CD4-positive, alpha-beta T cell treated with Interleukin-6 for 4 hours (primary cell): ENCODE data around the gene KCNJ4.
A peak's percentile ranks its signal among the peaks of the same experiment; 100 is the strongest.
"Not testable (repeated sequence)": the region's sequence is repeated elsewhere in the genome, so short reads cannot be mapped to it uniquely, and the experiment has no call there.

ENCODE experiments used
- DNase-seq: peaks from one replicate; pipeline ENCODE4 v3.0.0-alpha.2; 2020; ENCODE audit warnings: mixed read lengths

Gene KCNJ4

DNA sequence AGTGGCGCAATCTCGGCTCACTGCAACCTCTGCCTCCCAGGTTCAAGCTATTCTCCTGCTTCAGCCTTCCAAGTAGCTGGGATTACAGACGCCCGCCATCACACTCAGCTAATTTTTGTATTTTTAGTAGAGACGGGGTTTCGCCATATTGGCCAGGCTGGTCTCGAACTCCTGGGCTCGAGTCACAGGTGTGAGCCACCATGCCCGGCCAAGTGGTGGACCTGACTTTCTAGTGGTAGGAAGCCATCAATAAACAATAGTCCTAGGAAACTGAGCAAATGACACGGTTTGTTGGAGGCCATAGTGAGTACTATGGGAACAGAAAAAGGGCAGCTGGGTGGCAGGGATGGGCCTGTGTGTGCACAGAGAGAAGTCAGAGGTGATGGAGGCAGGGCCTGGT, 15.2 kb upstream of the KCNJ4 start:
- DNase-seq: not testable (repeated sequence)

DNA sequence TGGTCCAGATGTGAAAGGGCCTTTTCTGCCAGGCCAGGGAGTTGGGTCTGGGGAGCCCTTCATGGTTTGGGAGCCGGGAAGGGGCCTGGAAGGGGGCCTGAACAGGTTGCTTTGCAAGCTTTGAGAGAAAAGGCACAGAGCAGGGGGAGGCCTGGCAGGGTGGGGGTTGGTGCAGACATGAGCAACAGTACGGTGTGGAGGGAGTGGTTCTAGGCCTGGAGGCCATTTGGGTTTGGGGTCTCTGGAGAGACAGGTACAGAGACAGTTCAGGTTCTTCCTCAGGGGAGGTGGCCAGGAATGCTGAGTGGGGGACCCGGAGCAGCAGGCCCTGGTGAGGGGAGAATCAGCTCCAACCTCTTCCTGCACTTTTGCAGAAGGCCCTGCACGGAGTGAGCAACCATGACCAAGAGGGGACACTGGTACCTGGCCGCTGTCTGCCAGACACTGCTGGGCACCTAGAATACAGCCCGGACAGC, 14.3 kb upstream of the KCNJ4 start:
- no peak for DNase-seq

DNA sequence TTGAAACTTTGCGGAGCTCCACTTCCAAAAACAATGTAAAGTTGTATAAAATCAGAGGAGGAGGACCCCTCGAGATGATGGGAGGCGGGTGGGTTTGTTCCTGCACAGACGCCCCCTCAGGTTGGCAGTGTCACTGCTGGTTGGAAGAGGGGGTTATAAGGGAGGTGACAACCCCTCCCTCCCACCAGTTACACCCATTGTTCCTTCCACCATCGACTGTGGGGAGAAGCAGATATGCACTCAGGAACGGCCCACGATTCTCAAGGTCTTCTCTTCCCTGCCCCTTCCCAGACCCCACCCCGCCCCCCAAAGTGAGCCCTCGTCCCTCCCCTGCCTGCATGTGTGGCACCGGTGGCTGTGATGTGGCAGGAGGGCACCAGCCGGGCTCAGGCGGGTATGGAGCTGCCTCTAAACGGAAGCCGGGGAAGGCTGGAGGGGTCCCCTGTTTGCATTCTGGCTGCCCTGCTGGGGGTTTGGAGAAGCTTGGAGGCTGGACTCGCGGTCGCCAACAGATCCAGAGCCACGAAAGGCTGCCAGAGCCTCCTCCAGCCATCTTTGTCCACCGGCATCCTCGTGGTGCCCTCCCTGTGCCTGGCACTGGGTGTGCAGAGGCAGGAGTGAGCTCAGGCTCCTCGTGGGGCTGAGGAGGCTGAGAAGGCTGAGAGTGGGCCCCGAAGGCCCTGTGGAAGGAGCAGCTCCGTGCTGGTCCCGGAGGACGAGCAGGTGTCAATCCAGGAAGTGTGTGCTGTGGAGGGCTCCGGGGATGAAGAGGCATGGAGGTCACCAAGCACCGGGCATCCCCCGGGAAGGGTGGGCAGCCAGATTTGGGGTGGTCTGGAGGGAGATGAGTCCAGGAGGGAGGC, 13.7 kb upstream of the KCNJ4 start:
- DNase-seq: no peak

DNA sequence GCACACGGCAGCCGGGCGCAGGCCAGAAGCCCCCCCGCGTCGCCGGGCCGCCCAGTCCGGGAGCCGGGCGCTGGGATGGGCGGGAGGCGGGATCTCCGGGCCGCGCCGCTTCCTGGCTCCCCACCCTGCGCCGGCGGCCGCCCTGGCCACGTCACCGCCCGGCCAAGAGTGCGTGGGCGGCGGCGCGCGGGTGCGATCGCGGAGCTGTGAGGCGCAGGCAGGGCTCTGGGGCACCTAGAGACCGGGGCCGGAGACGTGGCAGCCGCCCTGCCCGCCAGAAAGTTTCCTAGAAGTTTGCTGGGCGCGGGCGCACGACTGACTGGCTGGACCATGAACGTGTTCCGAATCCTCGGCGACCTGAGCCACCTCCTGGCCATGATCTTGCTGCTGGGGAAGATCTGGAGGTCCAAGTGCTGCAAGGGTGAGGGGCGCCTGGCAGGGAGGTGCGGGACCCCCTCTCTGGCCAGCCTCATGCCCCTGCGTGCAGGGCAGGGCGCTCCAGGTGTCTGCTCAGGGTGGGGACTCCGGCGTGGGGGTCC, 13.0 kb upstream of the KCNJ4 start, which contains the start of gene KDELR3:
TSS of gene KDELR3 (plus strand) at position 193 of the 539 bp plus-strand sequence. CDS start at position 331, 138 bp downstream.
- DNase-seq: peak; percentile 59

DNA sequence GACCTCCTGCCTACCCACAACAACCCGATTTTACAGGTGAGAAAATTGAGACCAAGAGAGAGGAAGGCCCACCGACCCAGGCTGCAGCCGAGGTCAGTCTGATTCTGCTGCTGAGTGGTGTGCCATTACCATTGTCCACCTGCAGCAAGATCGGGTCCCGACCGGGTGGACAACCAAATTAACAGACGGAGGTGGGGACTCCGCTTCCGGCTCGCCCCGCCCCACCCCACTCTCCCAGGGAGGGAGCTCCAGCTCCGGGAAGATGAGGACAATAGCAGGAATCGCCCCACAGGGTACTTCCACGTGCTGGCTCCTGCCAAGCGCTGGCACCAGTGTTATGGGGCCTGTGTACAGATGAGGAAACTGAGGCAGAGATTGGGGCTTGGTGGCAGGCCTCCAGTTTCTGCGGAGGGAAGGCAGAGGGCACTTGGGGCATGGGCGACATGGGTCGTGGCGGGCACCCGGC, 12.5 kb upstream of the KCNJ4 start:
- DNase-seq: no peak

DNA sequence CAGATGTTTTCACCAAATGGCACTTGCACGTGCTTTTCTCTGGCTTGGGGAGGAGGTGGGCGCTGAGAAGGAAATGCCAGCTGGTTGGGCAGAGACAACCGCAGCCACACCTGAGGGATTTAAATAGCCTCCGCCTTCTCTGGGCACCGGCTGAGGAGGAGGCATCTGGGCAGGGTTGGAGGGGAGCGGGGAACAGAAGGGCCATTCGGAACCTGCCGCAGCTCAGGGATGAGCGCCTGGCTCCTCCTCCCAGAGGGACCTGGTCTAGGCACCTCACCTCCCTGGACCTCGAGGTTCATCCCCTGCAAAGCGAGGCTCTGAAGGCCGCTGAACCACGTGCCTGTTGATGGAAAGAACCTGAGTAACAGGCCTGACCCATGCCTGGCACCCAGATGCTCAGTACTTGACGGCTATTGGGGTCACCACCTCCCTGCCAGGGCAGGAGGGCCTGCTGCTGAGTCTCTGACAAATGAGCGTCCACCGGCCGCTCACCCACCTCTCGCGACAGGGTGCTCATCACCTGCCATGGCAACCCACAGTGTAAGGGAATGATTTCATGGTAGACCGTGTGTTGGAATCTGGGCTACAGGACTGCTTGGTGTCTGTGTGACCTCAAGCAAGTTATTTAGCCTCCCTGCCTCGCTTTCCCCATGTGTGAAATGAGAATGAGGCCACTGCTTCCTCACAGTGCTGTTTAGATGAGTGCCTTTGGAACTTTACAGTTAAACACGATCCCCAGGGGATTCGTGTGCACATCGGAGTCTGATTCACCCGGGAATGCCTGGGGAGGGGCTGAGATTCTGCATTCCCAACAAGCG, 10.9 kb upstream of the KCNJ4 start:
- no peak for DNase-seq

DNA sequence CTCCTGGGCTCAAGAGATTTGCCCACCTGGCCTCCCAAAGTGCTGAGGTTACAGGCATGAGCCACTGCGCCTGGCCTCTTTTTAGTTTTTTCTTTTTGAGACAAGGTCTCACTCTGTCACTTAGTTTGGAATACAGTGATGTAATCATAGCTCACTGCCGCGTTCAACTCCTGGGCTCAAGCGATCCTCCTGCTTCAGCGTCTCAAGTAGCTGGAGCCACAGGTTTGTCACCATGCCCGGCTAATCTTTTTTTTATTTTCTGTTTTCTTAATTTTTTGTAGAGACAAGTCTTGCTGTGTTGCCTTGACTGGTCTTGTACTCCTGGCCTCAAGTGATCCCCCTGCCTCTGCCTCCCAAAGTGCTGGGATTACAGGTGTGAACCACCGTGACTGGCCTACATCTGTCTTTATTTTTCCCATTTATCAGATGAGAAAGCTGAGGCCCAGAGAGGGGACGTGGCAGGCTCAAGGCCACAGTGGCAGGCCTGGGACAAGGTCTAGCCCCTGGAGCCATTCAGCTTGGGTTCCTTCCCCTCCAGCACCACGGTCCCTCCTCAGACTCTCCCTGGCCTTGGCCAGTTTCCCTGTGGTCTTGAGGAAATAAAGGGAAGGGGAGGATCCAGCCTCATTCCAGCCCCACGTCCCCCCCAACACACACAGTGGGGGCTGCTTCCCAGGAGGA, 10.1 kb upstream of the KCNJ4 start:
- no peak for DNase-seq

DNA sequence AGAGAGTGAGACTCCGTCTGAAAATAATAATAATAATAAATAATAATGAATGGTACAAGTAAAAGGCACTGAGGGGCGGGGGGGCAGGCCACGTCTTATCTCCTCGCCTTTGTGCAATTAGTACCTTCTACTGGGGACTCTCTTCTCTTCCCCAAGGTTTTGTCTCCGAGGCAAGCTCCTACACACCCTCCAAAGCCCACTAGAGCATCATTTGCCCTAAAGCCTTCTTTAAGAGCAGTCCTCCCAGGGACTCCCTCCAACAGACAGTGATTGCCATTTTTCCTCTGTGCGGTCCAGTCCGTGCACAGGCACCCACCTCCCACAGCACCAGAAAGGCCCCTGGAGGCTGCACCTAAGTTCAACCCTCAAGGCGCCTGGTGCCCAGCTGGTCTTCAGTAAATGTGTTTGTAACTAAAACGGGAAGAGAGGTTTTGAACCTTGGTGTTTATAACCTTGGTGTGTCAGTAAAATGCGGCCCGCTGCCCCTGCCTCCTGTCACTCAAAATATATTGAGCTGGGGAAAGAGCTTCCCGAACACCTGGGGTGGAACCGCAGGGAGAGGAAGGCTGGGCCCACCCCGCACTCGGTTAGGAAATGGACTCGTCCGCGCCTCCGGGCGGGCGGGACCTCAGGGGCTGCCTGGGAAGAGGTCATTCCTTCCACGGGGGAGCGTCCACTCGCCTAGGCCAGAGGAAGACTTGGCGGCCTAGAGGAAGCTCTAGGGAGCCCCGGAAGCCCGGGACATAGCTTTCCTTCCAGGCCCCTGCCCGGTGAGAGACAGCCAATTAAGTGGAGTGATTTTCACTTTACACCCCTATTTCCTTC, 8.2 kb upstream of the KCNJ4 start:
- DNase-seq: no peak

DNA sequence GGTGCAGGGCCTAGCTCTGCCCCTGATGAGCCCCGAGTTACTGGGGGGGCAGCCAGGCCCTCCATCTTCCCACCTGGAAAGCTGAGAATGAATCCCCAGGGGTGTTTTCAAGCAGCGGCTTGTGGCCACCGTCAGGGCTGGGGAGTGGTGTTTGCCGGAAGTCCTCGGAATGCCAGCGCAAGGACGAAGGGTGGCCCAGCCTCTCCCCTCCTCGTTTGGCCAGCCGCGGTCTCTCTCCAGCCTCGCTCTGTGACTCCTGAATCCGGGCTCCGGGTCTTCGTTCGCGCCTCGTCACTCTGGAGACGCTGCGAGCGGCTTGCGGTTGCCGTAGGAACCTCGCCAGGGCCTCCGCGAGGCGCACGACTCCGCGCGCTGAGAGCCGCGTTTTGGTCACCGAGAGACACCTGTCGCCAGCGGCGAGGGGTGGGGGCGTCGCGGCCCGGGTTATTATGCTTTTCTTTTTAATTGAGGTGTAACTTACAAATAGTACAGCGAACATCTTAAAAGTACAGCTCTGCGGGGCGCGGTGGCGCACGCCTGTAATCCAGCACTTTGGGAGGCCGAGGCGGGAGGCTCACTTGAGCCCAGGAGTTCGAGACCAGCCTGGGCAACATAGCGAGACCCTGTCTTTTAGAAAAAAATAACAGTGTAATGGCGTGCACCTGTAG, 6.5 kb upstream of the KCNJ4 start:
- DNase-seq: peak; percentile 34

DNA sequence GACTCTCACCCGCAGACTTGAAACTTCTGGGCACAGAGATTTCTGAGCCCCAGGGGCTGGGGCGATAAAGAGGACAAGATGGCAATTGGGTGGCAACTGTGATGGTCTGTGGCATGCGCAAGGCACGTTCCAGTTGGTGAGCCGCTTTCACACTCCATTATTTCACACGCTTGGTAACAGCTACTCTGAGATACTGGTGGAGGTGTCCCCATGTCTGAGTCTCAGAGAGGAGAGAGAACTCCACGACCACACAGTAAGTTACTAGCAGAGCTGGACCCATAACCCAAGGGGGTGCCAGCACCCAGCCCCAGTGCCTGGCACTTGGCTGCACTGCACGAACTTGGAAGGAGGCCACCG, 6.0 kb upstream of the KCNJ4 start:
- no peak for DNase-seq

DNA sequence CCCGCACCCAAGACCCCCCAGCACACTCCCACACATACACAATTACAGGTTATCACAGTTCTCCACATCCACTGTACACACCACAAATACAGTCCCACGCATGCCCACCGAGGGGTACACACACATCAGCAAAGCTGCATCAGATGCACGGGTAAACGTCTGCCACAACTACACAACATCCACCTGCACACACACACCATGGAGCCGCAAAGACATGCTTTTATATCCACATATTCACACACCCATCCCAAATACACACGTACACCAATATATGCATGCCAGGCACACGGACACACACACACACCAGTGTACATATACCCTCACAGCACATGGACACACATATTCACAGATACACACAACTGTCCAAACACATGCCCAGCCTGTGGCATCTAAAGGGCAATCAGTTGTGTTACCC, 5.4 kb upstream of the KCNJ4 start:
- DNase-seq: no peak

DNA sequence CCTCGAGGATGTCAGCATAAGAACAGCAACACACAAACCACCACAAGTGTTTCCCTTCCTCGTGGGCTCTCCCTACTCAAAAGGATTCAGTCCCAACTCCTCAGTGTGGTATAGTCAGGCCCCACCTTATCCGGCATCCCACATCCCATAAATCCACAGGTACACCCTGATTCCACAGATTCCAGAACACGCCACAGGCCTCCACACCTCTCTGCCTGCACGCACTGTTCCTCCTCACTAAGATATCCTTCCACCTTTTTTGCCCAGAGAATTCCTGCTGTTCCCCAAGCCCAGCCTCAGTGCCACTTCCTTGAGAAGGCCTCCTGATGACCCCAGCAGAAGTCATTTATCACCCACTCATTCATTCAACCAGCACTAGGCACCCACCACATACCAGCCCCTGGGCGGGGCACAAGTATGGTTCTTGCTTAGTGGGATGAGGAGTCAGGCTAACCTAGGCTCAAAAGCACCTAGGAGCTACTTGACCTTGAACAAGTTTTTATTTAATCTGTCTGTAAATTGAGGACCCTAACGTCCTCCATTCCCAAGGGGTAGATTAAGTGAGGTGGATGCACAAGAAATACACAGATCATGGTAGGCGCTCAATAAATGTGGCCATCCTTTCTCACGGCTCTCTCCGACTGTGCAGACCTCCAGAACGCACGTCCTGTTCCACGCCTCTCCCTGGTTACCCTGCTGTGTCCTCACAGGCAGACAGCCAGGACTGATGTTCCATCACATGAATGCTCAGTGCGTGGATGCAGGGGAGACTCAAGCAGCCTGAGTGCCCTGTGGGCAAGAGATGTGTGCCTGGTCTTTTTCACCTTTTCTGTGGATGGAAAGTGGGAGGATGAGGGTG, 2.1 kb upstream of the KCNJ4 start:
- no peak for DNase-seq

DNA sequence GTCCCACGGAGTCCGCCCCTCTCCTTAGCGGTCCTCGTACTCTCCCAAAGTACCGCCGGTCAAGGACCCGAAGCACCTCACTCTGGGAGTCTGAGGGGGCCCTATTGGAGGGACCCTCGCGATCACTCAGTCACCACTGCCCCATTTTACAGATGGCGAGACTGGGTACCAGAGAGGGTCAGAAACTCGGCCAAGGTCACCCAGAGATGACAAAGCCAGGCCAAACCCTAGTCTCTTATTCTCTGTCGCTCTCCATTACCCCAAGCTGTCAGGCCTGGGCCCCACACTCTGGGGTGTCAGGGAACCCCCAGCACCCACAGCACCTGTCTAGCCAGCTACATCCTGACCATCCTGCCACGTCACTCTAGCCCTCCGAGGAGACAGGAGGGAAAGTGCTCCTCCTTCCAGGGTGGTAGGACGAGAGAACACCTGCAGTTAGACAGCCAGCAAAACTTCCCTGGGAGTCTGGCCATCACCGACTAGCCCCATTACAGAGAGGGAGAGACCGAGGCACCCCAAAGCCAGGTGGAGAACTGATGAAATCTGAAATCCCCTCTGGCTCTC, 1.4 kb upstream of the KCNJ4 start:
- no peak for DNase-seq

DNA sequence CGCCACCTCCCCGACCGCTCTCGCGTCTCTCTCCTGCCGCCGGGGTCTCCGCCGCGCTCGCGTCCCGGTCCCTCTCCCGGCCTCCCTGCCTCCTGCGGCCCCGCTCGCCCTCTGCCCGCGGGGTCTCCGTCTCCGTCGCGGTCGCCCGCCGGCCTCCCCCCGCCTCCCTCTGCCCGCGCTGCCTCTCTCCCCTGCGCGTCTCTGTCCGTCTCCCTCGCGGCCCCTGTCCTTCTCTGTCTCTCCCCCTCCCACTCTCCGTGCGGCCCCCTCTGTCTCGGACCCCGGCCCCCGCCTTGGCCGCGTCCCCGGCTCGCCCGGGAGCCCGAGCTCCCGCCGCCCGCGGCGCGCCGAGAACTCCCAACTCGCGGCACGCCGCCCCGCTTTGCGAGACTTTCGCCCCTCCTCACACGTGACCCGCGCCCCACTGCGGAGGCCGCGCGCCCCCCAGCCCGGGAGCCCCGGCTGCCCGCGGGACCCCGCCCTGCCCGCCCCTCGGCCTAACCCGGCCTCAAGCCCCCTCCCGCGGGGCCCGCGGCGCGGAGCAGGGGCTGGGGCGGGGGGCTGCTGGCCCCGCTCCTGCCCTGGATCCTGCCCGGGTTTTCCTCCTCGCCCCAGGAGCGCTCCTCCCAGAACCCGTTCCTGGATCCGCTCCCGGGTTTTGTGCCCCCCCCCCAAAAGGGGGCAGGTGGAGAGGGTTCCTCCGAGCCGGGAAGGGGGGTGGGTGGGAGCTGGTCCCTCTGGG, 702 bp upstream of the KCNJ4 start:
- no peak for DNase-seq

DNA sequence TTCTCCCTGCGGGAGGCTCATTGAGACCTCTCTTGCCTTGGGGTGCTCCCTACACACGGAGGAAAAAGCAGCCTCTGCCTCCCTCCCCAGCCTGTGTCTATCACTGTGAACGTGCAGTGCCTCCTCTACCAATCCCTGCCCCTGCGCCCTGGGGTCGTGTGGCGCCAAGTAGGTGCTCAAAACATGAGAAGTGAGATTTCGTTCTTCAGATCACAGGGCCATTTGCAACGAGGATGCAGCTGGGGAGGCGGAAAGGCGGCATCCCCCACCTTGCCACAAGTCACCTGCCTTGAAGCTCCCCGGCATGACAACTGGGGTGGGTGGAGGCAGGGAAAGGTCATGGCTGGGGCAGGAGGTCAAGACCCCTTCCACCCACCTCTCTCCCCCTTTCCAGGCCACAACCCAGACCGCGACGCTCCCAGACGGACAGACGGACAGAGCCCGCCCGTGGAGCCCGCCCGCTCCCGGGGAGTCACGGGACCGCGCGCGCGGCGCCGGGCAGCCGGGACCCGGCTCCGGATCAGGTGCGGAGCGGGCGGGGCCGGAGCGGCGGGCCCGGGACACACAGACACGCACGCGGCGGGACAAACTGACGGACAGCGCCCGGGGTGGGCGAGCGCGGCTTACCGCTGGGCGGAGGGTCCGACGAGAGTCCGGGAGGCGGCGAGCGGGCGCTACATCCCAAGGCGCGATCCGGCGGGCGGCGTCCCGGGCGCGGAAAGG, 485 bp downstream of the KCNJ4 start:
- peak; percentile 21 for DNase-seq

DNA sequence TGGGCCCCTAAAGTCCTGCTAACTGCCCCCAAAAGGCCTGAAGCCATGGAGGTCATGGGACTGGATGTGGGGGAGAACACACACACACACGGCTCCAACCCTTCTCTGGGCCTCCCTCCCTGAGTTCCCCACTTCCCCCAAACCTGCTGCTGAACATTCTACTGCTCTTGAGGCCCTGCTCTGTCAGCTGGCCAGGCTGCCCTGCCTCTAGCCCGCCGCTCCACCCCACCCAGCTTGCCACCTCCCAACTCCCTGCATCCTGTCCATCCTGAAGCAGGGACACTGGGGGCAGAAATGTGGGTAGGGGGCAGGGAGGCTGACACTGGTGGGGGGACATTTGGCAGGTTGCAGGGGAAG, 1.0 kb downstream of the KCNJ4 start:
- no peak for DNase-seq

DNA sequence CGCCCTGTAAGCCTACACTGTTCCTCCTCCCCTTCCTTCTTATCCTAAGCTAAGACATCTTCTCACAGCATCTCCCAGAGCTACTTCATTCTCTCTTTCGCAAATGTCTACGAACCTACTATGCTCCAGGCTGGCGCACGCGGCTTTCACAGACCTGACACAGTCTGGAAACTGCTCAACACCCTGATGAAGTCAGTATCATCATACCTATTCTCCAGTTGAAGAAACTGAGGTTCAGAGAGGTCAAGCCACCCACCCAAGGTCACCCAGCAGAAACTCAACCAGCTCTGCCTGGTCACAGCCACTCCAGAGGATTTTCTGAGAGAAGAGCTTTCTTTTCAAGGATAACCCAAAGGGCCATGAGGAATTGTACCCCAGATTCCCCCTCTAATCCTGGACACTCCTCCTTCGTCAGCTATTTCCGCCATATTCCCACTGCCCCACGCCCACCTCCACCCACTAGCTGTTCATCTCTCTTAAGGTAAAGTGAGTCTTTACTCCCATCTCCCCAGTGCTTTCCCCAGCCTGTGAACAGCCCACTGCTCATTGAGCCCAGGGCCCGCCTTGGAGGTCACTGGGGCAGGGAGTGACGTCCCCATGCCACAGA, 1.8 kb downstream of the KCNJ4 start:
- no peak for DNase-seq

DNA sequence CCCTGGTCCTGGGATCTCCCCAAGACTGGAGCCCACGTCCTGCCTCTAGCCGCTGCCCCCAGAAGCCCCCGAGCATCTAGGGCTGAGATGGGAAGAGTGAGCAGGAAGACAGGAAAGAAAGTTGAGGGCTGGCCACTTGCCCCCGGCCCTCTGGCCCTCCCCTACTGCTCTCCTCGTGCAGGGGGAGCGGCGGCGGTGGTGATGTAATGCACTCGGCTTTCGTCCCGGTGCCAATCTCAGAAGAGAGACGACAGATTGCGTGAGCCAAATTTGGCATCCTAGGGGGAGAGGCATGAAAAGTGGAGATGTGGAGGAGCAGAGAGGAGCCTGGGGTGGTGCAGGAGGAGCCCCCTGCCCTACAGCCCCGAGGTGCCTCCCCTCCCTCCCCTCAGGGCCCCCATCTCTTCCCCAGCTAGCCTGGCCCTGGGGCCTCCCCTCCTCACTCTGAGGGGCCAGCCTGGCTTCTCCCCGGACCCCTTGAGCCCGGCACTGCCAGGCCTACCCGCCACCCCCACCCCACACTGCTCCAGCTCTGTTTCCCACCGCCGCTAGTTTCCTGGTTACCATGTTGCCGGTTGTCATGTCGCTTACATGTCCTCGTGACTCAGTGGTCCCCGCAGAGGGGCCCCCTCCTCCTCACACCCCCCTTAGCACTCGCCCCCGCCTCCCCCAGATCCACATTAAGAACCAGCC, 2.5 kb downstream of the KCNJ4 start:
- no peak for DNase-seq
